Measurements from ENCODE around the gene PLXNC1.

Gene PLXNC1

GRCh38 chr12:94140556-94140955, 7.8 kb upstream of the PLXNC1 start:
- Histone ChIP-seq H3K79me2 (ENCODE audit: low read length) (no peaks in the 10 kb centered on the region), H3K9me2 (replicated peaks; ENCODE audit: insufficient read depth, low read length) (no peaks in the 10 kb centered on the region), H3K36me3 (replicated peaks; ENCODE audit: insufficient read depth, low read length) (no peaks in the 10 kb centered on the region), H2AFZ (ENCODE audit: low read length) (no peak overlapping the region), H4K20me1 (ENCODE audit: insufficient read depth, low read length) (no peaks in the 10 kb centered on the region), H3K27ac (ENCODE audit: low read length) (no peak overlapping the region), H3K4me1 (ENCODE audit: low read length) (no peaks in the 10 kb centered on the region), H3F3A (ENCODE audit: insufficient read depth, low read length) (no peaks in the 10 kb centered on the region; the same call in 1 of the 2 replicates), H3K9me3 (replicated peaks; ENCODE audit: insufficient read depth, low read length) (no peaks in the 10 kb centered on the region), H3K4me2 (ENCODE audit: low read depth, low read length) (no peak overlapping the region), H3K9ac (ENCODE audit: low read length) (no peak overlapping the region), H3K4me3 (ENCODE audit: low read length) (no peak overlapping the region), H3K27me3 (replicated peaks; ENCODE audit: insufficient read depth, low read length) (no peaks in the 10 kb centered on the region)
- peak; percentile 32 for DNase-seq
- peak; percentile 33 for TF ChIP-seq CTCF (IDR thresholded peaks at IDR 0.05; ENCODE audit: low read length)
- TF ChIP-seq EZH2phosphoT487 (IDR thresholded peaks at IDR 0.05; ENCODE audit: low read length), result no peak
- TF ChIP-seq EZH2 (optimal IDR thresholded peaks at IDR 0.05; ENCODE audit: low read depth, low read length), result no peak

- Histone ChIP-seq H3K9me2 (replicated peaks; ENCODE audit: insufficient read depth, low read length) (no peaks in the 10 kb centered on the region), H2AFZ (ENCODE audit: low read length) (no peak overlapping the region), H3K79me2 (ENCODE audit: low read length) (no peaks in the 10 kb centered on the region), H3K4me1 (ENCODE audit: low read length) (no peaks in the 10 kb centered on the region), H3K4me3 (ENCODE audit: low read length) (no peak overlapping the region), H3K36me3 (replicated peaks; ENCODE audit: insufficient read depth, low read length) (no peaks in the 10 kb centered on the region), H3K9me3 (replicated peaks; ENCODE audit: insufficient read depth, low read length) (no peaks in the 10 kb centered on the region), H4K20me1 (ENCODE audit: insufficient read depth, low read length) (no peaks in the 10 kb centered on the region), H3K4me2 (ENCODE audit: low read depth, low read length) (no peak overlapping the region), H3K27me3 (replicated peaks; ENCODE audit: insufficient read depth, low read length) (no peaks in the 10 kb centered on the region), H3F3A (ENCODE audit: insufficient read depth, low read length) (no peaks in the 10 kb centered on the region; the same call in 1 of the 2 replicates), H3K27ac (ENCODE audit: low read length) (no peak overlapping the region), H3K9ac (ENCODE audit: low read length) (no peak overlapping the region)
- TF ChIP-seq EZH2 (optimal IDR thresholded peaks at IDR 0.05; ENCODE audit: low read depth, low read length) (no peak), CTCF (IDR thresholded peaks at IDR 0.05; ENCODE audit: low read length) (no peak), EZH2phosphoT487 (IDR thresholded peaks at IDR 0.05; ENCODE audit: low read length) (no peak)
- no peak for DNase-seq
These were observed 7.2 kb upstream of the PLXNC1 start for GRCh38 chr12:94141004-94141764.

- Histone ChIP-seq H3F3A (ENCODE audit: insufficient read depth, low read length) (peaks cover 3% of the 10 kb centered on the region; the same call in 1 of the 2 replicates), H3K4me2 (ENCODE audit: low read depth, low read length) (no peak overlapping the region), H3K27ac (ENCODE audit: low read length) (no peak overlapping the region), H4K20me1 (ENCODE audit: insufficient read depth, low read length) (no peaks in the 10 kb centered on the region), H3K9ac (ENCODE audit: low read length) (no peak overlapping the region), H2AFZ (ENCODE audit: low read length) (no peak overlapping the region), H3K9me2 (replicated peaks; ENCODE audit: insufficient read depth, low read length) (no peaks in the 10 kb centered on the region), H3K4me1 (ENCODE audit: low read length) (0 out of 2 replicates have a peak, but pooled peaks cover under 1% of the 10 kb centered on the region), H3K4me3 (ENCODE audit: low read length) (no peak overlapping the region), H3K27me3 (replicated peaks; ENCODE audit: insufficient read depth, low read length) (no peaks in the 10 kb centered on the region), H3K36me3 (replicated peaks; ENCODE audit: insufficient read depth, low read length) (no peaks in the 10 kb centered on the region), H3K79me2 (ENCODE audit: low read length) (no peaks in the 10 kb centered on the region), H3K9me3 (replicated peaks; ENCODE audit: insufficient read depth, low read length) (no peaks in the 10 kb centered on the region)
- TF ChIP-seq CTCF (IDR thresholded peaks at IDR 0.05; ENCODE audit: low read length) (no peak), EZH2 (optimal IDR thresholded peaks at IDR 0.05; ENCODE audit: low read depth, low read length) (no peak), EZH2phosphoT487 (IDR thresholded peaks at IDR 0.05; ENCODE audit: low read length) (no peak)
- no peak for DNase-seq
These were observed 6.5 kb upstream of the PLXNC1 start for GRCh38 chr12:94141892-94142291.

Measured in MM.1S (cell line).